Liver (tissue), 3 donors: ENCODE measurements around the gene ATIC.

ENCODE experiments used
- EGR1 ChIP-seq, 2 donors: IDR thresholded peaks; 2 replicates each; pipeline ENCODE4 v1.6.1; 2016 to 2018; ENCODE audit warnings: antibody characterized with exemption in 2 of 2, low read depth in 2 of 2
- GABPA ChIP-seq, 2 donors: IDR thresholded peaks in 1 of 2; conservative IDR thresholded peaks in 1 of 2; 2 replicates each; pipeline ENCODE4 v1.6.1; 2016; ENCODE audit warnings: antibody characterized with exemption in 2 of 2, mild to moderate bottlenecking in 1 of 2, moderate library complexity in 1 of 2
- HNF4A ChIP-seq, 2 donors: conservative IDR thresholded peaks; 2 replicates each; pipeline ENCODE4 v1.6.1; 2016; ENCODE audit warnings: antibody characterized with exemption in 2 of 2, mild to moderate bottlenecking in 2 of 2
- JUND ChIP-seq, 2 donors: IDR thresholded peaks; 2 replicates each; pipeline ENCODE4 v1.6.1; 2016; ENCODE audit warnings: antibody characterized with exemption in 2 of 2
- NR2F2 ChIP-seq: IDR thresholded peaks from 2 replicates; pipeline ENCODE4 v1.6.1; 2016; ENCODE audit warnings: antibody characterized with exemption
- RAD21 ChIP-seq, 2 donors: IDR thresholded peaks; 2 replicates each; pipeline ENCODE4 v1.6.1; 2016; ENCODE audit warnings: antibody characterized with exemption in 2 of 2, mild to moderate bottlenecking in 2 of 2
- RXRA ChIP-seq, 2 donors: IDR thresholded peaks; 2 replicates each; pipeline ENCODE4 v1.6.1; 2017 to 2018; ENCODE audit warnings: antibody characterized with exemption in 2 of 2, mild to moderate bottlenecking in 1 of 2
- TAF1 ChIP-seq: conservative IDR thresholded peaks from 2 replicates; pipeline ENCODE4 v1.6.1; 2016; ENCODE audit warnings: antibody characterized with exemption, mild to moderate bottlenecking
- YY1 ChIP-seq: IDR thresholded peaks from 2 replicates; pipeline ENCODE4 v1.6.1; 2016; ENCODE audit warnings: antibody characterized with exemption, mild to moderate bottlenecking
- TF ChIP-seq, protein P1 (sequence below): IDR thresholded peaks from 2 replicates; pipeline ENCODE4 v1.6.1; 2016; ENCODE audit warnings: antibody characterized with exemption
- TF ChIP-seq, protein P2 (sequence below): fragments of 150-350 bp; IDR thresholded peaks from 2 replicates; pipeline ENCODE4 v1.5.1; 2017; ENCODE audit warnings: improper control_type of control experiment, low read depth, low read length; ENCODE audit not compliant: missing input control
- TF ChIP-seq, protein P3 (sequence below): IDR thresholded peaks from 2 replicates; pipeline ENCODE4 v1.6.1; 2016; ENCODE audit warnings: antibody characterized with exemption
- TF ChIP-seq, protein P4 (sequence below): IDR thresholded peaks from 2 replicates; pipeline ENCODE4 v1.6.1; 2016; ENCODE audit warnings: antibody characterized with exemption, mild to moderate bottlenecking
- TF ChIP-seq, protein P5 (sequence below): IDR thresholded peaks from 2 replicates; pipeline ENCODE4 v1.6.1; 2016; ENCODE audit warnings: antibody characterized with exemption
- donor health status: healthy.
- donor health status: healthy.

DNA sequence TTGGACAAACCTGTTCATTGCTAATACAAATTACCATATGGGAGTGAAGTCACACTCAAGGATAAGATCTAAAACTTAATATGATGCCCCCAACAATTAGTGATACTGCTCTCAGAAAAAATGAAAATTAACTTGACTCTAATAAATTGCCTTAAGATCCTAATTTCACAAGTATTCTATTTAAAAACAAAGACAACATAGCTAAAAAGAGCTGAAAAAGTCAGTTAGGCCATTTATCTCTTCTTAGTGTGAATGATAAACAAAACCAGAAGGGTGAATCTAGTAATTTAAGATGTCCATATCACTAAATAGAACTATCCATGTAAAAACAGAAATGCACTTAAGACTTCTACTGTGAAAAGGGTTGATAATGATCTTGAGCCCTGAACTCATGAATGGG lies 70.6 kb downstream of the ATIC start:
- TF ChIP-seq, protein P1, sequence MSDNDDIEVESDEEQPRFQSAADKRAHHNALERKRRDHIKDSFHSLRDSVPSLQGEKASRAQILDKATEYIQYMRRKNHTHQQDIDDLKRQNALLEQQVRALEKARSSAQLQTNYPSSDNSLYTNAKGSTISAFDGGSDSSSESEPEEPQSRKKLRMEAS, result no peak
- TF ChIP-seq, protein P2, sequence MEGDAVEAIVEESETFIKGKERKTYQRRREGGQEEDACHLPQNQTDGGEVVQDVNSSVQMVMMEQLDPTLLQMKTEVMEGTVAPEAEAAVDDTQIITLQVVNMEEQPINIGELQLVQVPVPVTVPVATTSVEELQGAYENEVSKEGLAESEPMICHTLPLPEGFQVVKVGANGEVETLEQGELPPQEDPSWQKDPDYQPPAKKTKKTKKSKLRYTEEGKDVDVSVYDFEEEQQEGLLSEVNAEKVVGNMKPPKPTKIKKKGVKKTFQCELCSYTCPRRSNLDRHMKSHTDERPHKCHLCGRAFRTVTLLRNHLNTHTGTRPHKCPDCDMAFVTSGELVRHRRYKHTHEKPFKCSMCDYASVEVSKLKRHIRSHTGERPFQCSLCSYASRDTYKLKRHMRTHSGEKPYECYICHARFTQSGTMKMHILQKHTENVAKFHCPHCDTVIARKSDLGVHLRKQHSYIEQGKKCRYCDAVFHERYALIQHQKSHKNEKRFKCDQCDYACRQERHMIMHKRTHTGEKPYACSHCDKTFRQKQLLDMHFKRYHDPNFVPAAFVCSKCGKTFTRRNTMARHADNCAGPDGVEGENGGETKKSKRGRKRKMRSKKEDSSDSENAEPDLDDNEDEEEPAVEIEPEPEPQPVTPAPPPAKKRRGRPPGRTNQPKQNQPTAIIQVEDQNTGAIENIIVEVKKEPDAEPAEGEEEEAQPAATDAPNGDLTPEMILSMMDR, result no peak
- TF ChIP-seq YY1 (no peak), RAD21 (IDR thresholded peaks at IDR 0.05) (no peak), TAF1 (no peak), GABPA (IDR thresholded peaks at IDR 0.05 in 1 of 2, conservative IDR thresholded peaks at IDR 0.05 in 1 of 2) (no peak), RXRA (IDR thresholded peaks at IDR 0.05) (no peak), JUND (IDR thresholded peaks at IDR 0.05) (no peak), EGR1 (IDR thresholded peaks at IDR 0.05; ENCODE audit: low read depth in 2 of 2) (no peak), NR2F2 (no peak), HNF4A (conservative IDR thresholded peaks at IDR 0.05) (no peak)
- TF ChIP-seq, protein P3, sequence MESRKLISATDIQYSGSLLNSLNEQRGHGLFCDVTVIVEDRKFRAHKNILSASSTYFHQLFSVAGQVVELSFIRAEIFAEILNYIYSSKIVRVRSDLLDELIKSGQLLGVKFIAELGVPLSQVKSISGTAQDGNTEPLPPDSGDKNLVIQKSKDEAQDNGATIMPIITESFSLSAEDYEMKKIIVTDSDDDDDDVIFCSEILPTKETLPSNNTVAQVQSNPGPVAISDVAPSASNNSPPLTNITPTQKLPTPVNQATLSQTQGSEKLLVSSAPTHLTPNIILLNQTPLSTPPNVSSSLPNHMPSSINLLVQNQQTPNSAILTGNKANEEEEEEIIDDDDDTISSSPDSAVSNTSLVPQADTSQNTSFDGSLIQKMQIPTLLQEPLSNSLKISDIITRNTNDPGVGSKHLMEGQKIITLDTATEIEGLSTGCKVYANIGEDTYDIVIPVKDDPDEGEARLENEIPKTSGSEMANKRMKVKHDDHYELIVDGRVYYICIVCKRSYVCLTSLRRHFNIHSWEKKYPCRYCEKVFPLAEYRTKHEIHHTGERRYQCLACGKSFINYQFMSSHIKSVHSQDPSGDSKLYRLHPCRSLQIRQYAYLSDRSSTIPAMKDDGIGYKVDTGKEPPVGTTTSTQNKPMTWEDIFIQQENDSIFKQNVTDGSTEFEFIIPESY, result no peak
- TF ChIP-seq, protein P4, sequence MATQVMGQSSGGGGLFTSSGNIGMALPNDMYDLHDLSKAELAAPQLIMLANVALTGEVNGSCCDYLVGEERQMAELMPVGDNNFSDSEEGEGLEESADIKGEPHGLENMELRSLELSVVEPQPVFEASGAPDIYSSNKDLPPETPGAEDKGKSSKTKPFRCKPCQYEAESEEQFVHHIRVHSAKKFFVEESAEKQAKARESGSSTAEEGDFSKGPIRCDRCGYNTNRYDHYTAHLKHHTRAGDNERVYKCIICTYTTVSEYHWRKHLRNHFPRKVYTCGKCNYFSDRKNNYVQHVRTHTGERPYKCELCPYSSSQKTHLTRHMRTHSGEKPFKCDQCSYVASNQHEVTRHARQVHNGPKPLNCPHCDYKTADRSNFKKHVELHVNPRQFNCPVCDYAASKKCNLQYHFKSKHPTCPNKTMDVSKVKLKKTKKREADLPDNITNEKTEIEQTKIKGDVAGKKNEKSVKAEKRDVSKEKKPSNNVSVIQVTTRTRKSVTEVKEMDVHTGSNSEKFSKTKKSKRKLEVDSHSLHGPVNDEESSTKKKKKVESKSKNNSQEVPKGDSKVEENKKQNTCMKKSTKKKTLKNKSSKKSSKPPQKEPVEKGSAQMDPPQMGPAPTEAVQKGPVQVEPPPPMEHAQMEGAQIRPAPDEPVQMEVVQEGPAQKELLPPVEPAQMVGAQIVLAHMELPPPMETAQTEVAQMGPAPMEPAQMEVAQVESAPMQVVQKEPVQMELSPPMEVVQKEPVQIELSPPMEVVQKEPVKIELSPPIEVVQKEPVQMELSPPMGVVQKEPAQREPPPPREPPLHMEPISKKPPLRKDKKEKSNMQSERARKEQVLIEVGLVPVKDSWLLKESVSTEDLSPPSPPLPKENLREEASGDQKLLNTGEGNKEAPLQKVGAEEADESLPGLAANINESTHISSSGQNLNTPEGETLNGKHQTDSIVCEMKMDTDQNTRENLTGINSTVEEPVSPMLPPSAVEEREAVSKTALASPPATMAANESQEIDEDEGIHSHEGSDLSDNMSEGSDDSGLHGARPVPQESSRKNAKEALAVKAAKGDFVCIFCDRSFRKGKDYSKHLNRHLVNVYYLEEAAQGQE, result no peak
- TF ChIP-seq, protein P5, sequence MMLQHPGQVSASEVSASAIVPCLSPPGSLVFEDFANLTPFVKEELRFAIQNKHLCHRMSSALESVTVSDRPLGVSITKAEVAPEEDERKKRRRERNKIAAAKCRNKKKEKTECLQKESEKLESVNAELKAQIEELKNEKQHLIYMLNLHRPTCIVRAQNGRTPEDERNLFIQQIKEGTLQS, result no peak
